GM12892 (cell line): Measurements from ENCODE around the gene DYNC1LI2.

Experiments
- POLR2A ChIP-seq: IDR thresholded peaks from 2 replicates; pipeline ENCODE4 v1.6.1; 2011; ENCODE audit warnings: low read depth, low read length, control low read depth
- POLR2AphosphoS5 ChIP-seq: IDR thresholded peaks from 2 replicates; pipeline ENCODE4 v1.6.1; 2011; ENCODE audit warnings: low read depth, low read length, control low read depth

DNA sequence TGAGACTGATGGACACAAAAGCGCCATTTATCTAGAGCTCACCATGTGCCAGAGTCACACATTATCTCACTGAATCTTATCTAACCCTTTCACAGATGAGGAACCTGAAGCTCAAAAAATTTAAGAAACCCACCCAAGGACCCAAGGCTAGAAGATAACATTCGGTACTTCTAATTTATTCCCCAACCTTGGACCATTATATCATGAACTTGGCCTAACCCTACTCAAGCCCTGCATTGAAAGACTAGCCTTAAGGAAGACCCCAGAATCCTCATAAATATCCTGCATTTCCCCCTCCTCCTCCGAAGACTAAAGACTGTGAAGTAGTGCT is 548 bp upstream of the DYNC1LI2 start:
- TF ChIP-seq POLR2A (no peak), POLR2AphosphoS5 (no peak)
